Measurements from ENCODE around the gene TXK. TPM values are rescaled to one million over a fixed set of nuclear protein-coding genes. Genes with fewer than 3 reads are reported as not detected.

The TXK gene
- total and polyA plus RNA-seq, 10 of the 15 experiments (the other 5 are each of a cell fraction or from before 2014, with no cell fraction given) = 0.44 to 2.9 (median 1.4) TPM

- Histone ChIP-seq H3K36me3 (ENCODE audit: control insufficient read depth in 2 of 2, insufficient read depth in 2 of 2, low read length in 1 of 2) (no peaks in the 10 kb centered on the region), H3K27ac (ENCODE audit: control insufficient read depth, insufficient read depth) (no peak overlapping the region; the same call in 1 of the 2 replicates), H2AFZ (ENCODE audit: control insufficient read depth, low read depth, low read length) (no peak overlapping the region), H3K79me2 (ENCODE audit: control insufficient read depth, insufficient read depth, low read length) (no peaks in the 10 kb centered on the region), H3K4me1 (ENCODE audit: control insufficient read depth, insufficient read depth, low read length) (peaks cover 60% of the 10 kb centered on the region), H3K4me2 (ENCODE audit: control insufficient read depth, insufficient read depth) (no peak overlapping the region), H4K20me1 (ENCODE audit: control insufficient read depth, insufficient read depth) (no peaks in the 10 kb centered on the region), H3K27me3 (replicated peaks in 1 of 2; ENCODE audit: control insufficient read depth in 2 of 2, insufficient read depth in 2 of 2, low read length in 1 of 2) (no peaks in the 10 kb centered on the region), H3K4me3 (no peak overlapping the region), H3K9me3 (replicated peaks; ENCODE audit: control insufficient read depth, insufficient read depth, low read length) (peaks cover 2% of the 10 kb centered on the region; the same call in 1 of the 3 replicates), H3K9ac (ENCODE audit: control insufficient read depth, insufficient read depth, low read length) (no peak overlapping the region)
- RAD21 ChIA-PET (ENCODE audit: unreplicated experiment) = interaction anchor here (0.8 to 7.2 kb wide), 7 partner anchors 9 to 55 kb away, joined by 3 to 121 read pairs (median 5); no protein-coding TSS in a partner anchor
- POLR2A ChIA-PET = interaction anchor here (0.7 to 6.1 kb wide), 3 partner anchors 14 to 53 kb away, joined by 3 to 38 read pairs (median 7); no protein-coding TSS in a partner anchor
- ATAC-seq (no peak), DNase-seq (ENCODE audit: low read depth, low spot score) (no peak), FAIRE-seq (no peak)
- CTCF ChIA-PET = interaction anchor here (0.7 to 9.8 kb wide), 12 partner anchors 9 to 172 kb away, joined by 3 to 158 read pairs (median 4); partner anchors contain the start of genes CNGA1 and NIPAL1
- no TSS peak for BruUV-seq (replicated peaks)
- SMC1A ChIA-PET (ENCODE audit: uncharacterized antibody, unreplicated experiment) = interaction anchor here (0.8 to 11.8 kb wide), 6 partner anchors 13 to 76 kb away, joined by 4 to 268 read pairs (median 20); no protein-coding TSS in a partner anchor
- in situ Hi-C loops (cut with MboI) = no loop called here
- intact Hi-C loops (cut with micrococcal nuclease; ENCODE audit: unreplicated experiment) = loop anchor here (10.0 kb wide), 1 partner anchor 538 kb away; no protein-coding TSS in a partner anchor
- no peak for TF ChIP-seq EED (IDR thresholded peaks at IDR 0.05; ENCODE audit: low read depth)
- TF ChIP-seq ZNF217 (IDR thresholded peaks at IDR 0.05) = no peak
- no peak for TF ChIP-seq ZSCAN29 (IDR thresholded peaks at IDR 0.05)
- TF ChIP-seq IRF4 (IDR thresholded peaks at IDR 0.05; ENCODE audit: low read depth, low read length) = no peak
- no peak for TF ChIP-seq HCFC1 (IDR thresholded peaks at IDR 0.05; ENCODE audit: low read length)
- TF ChIP-seq ZNF274 (IDR thresholded peaks at IDR 0.05; ENCODE audit: insufficient read depth, insufficient read length) = no peak
- no peak for TF ChIP-seq DPF2 (IDR thresholded peaks at IDR 0.05)
- no peak for TF ChIP-seq ZNF622 (IDR thresholded peaks at IDR 0.05)
- TF ChIP-seq STAT1 (conservative IDR thresholded peaks at IDR 0.05) = no peak
- TF ChIP-seq ZBTB33 (IDR thresholded peaks at IDR 0.05) = no peak
- TF ChIP-seq FOXK2 (IDR thresholded peaks at IDR 0.05) = no peak
- no peak for TF ChIP-seq WRNIP1 (IDR thresholded peaks at IDR 0.05; ENCODE audit: borderline replicate concordance, low read depth, low read length)
These were observed 101.3 kb downstream of the TXK start for GRCh38 chr4:48032721-48033120.

Measured in GM12878 (cell line).